Measurements from ENCODE around the gene NPR2. TPM values are rescaled to one million over a fixed set of nuclear protein-coding genes. Genes with fewer than 3 reads are reported as not detected.

The NPR2 gene
- total and polyA plus RNA-seq, 2 of the 13 experiments (the other 11 are each of a cell fraction or from before 2014, with no cell fraction given), result 7.4 to 9.4 TPM

- no peak for TF ChIP-seq GPBP1L1 (CRISPR knock-in tag; IDR thresholded peaks at IDR 0.05)
- 0 out of 2 replicates have a peak, but pooled peaks have one; percentile 26 for TF ChIP-seq ZBTB43 (CRISPR knock-in tag; conservative IDR thresholded peaks at IDR 0.05)
- peak; percentile 23; the same call in 1 of the 2 replicates for TF ChIP-seq ZNF768 (CRISPR knock-in tag; IDR thresholded peaks at IDR 0.05)
- peak; percentile 86 for TF ChIP-seq SP2 (CRISPR knock-in tag; IDR thresholded peaks at IDR 0.05)
- peak; percentile 61; the same call in 1 of the 2 replicates for TF ChIP-seq KDM2A (CRISPR knock-in tag; IDR thresholded peaks at IDR 0.05; ENCODE audit: borderline replicate concordance, low read depth)
- no peak for TF ChIP-seq HES4 (CRISPR knock-in tag; IDR thresholded peaks at IDR 0.05; ENCODE audit: borderline replicate concordance)
Measured at GRCh38 chr9:35829084-35829763, 37.8 kb downstream of the NPR2 start, which contains the start of gene TMEM8B (continued).

- Histone ChIP-seq H3K27ac (ENCODE audit: extremely low read length, insufficient read depth, low read length) (peak overlapping the region; percentile 44), H4K20me1 (ENCODE audit: insufficient read depth, low read length) (no peaks in the 10 kb centered on the region), H3K9ac (ENCODE audit: insufficient read depth, low read depth, low read length) (peak overlapping the region; percentile 58), H3K4me3 (replicated peaks in 1 of 3; ENCODE audit: insufficient read depth in 1 of 3, low read depth in 2 of 3, low read length in 3 of 3) (peak overlapping the region; percentile 61 to 81 (median 73)), H3K9me3 (ENCODE audit: low read length) (no peaks in the 10 kb centered on the region), H3K79me2 (ENCODE audit: insufficient read depth, low read length) (no peaks in the 10 kb centered on the region), H3K36me3 (replicated peaks in 1 of 2; ENCODE audit: control insufficient read depth in 1 of 2, insufficient read depth in 2 of 2, low read length in 2 of 2) (no peaks in the 10 kb centered on the region), H3K4me1 (ENCODE audit: insufficient read depth, low read length) (peaks cover 50% of the 10 kb centered on the region), H3K27me3 (ENCODE audit: control insufficient read depth in 1 of 2, insufficient read depth in 2 of 2, low read length in 2 of 2) (no peaks in the 10 kb centered on the region), H2AFZ (ENCODE audit: low read length) (no peak overlapping the region), H3K4me2 (ENCODE audit: low read depth, low read length) (peak overlapping the region; percentile 90)
- BruUV-seq (replicated peaks), result no TSS peak
- peak; percentile 37 for FAIRE-seq
- ChIA-PET POLR2A (interaction anchor here (2.3 kb wide), 1 partner anchor 16 kb away, joined by 15 read pairs; the partner anchor contains the start of gene HINT2), CTCF (ENCODE audit: low intra/inter-chr PET ratio, low total read pairs) (no interaction called here)
- DNase-seq (ENCODE audit: low spot score), result peak; percentile 22
- intact Hi-C loops (cut with micrococcal nuclease; ENCODE audit: unreplicated experiment) (loop anchor here (1.0 to 5.0 kb wide), 2 partner anchors 14 to 97 kb away; partner anchors contain the start of genes CREB3, HINT2 and TLN1), in situ Hi-C loops (cut with HindIII; ENCODE audit: extremely low pct_ligation_motif_present, low pct_unique_long_range_greater_than_20kb) (loop anchor here (5.0 kb wide), 1 partner anchor 53 kb away; no protein-coding TSS in a partner anchor)
- peak; percentile 11; the same call in 2 of the 3 replicates for ATAC-seq
- 13% methylated on average over 2 of the region's 2 CpGs for WGBS (ENCODE audit: low lambda C conversion rate)
- no peak for TF ChIP-seq ZNF891 (CRISPR knock-in tag; IDR thresholded peaks at IDR 0.05)
- peak; percentile 30; the same call in 1 of the 2 replicates for TF ChIP-seq ZFP91 (CRISPR knock-in tag; IDR thresholded peaks at IDR 0.05; ENCODE audit: borderline replicate concordance)
- 0 out of 2 replicates have a peak, but pooled peaks have one; percentile 18 for TF ChIP-seq CTCF (CRISPR knock-in tag; IDR thresholded peaks at IDR 0.05)
Measured at GRCh38 chr9:35829764-35830096, 38.3 kb downstream of the NPR2 start.
